ENCODE data around the gene BLTP3A.

- no peak for TF ChIP-seq ESRRG (CRISPR knock-in tag; IDR thresholded peaks at IDR 0.05)
- no peak for TF ChIP-seq PATZ1 (CRISPR knock-in tag; IDR thresholded peaks at IDR 0.05; ENCODE audit: borderline replicate concordance)
- no peak for TF ChIP-seq ISL1 (CRISPR knock-in tag; IDR thresholded peaks at IDR 0.05)
- TF ChIP-seq SNAI2 (CRISPR knock-in tag; IDR thresholded peaks at IDR 0.05), result no peak
- no peak for TF ChIP-seq ARNTL (CRISPR knock-in tag; IDR thresholded peaks at IDR 0.05; ENCODE audit: borderline replicate concordance, low read depth)
- no peak for TF ChIP-seq ZFP30 (CRISPR knock-in tag; IDR thresholded peaks at IDR 0.05)
- no peak for TF ChIP-seq OSR1 (CRISPR knock-in tag; IDR thresholded peaks at IDR 0.05)
- TF ChIP-seq ZNF8 (CRISPR knock-in tag; IDR thresholded peaks at IDR 0.05), result no peak
- no peak for TF ChIP-seq POU6F1 (CRISPR knock-in tag; IDR thresholded peaks at IDR 0.05; ENCODE audit: borderline replicate concordance, low read depth)
- TF ChIP-seq ZNF565 (CRISPR knock-in tag; conservative IDR thresholded peaks at IDR 0.05; ENCODE audit: low read depth), result no peak
- no peak for TF ChIP-seq ZC3H10 (CRISPR knock-in tag; IDR thresholded peaks at IDR 0.05)
- no peak for TF ChIP-seq BACH2 (CRISPR knock-in tag; IDR thresholded peaks at IDR 0.05; ENCODE audit: borderline replicate concordance)
- no peak for TF ChIP-seq RARB (CRISPR knock-in tag; IDR thresholded peaks at IDR 0.05)
- TF ChIP-seq CREB5 (CRISPR knock-in tag; IDR thresholded peaks at IDR 0.05; ENCODE audit: low read depth), result no peak
These were observed 6.2 kb downstream of the BLTP3A start for GRCh38 chr6:34798057-34798456.
